ENCODE measurements around the gene UQCRC2.

Gene UQCRC2

DNA sequence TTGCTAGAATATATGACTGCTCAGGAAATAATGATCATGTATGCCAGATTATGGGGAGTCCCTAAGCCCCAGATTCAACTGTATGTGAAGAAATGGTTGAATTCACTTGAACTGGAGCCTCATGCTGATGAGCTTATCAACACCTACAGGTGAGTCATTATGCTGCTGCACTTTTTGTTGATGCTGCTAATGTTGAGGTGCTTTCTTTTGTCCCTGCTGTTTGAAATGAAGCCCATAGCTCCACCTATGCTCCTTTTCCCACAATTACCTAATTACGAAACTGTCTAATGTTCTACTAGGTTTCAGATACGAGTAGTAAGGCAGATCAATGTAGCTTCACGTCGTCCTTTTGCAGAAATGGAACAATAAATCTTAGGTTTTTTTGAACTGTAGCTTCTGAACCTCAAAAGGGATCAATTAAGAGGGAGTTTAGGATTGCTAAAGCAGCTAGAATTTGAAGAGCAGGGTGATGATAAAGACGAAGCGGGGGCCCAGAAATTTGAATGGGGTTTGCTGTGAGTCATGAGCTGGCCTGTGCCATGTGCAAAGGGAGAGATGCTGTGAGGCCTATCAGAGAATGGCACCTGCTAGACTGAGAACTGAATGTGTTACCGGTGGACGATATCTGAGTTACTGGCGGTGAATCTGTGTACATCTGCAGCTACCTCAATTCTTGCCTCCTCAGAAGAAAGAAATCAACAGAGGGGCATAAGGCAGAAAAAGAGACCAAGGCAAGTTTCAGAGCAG, 6.1 kb upstream of the UQCRC2 start:
- H3K79me2 ChIP-seq (ENCODE audit: insufficient read depth, low read length), result peaks cover 19% of the 10 kb centered on the region
- H3K4me2 ChIP-seq (ENCODE audit: insufficient read depth, low read length), result no peak overlapping the region
- peaks cover 19% of the 10 kb centered on the region for H3K4me1 ChIP-seq (ENCODE audit: insufficient read depth, low read length)
- no peaks in the 10 kb centered on the region for H3K9me3 ChIP-seq (ENCODE audit: insufficient read depth, low read length, severe bottlenecking)
- no peak overlapping the region for H3K27ac ChIP-seq (ENCODE audit: low read length)
- no peak overlapping the region for H2AFZ ChIP-seq (ENCODE audit: low read depth, low read length)
- H3K4me3 ChIP-seq (ENCODE audit: low read depth in 1 of 2, low read length in 2 of 2), result no peak overlapping the region
- TF ChIP-seq, protein P1, sequence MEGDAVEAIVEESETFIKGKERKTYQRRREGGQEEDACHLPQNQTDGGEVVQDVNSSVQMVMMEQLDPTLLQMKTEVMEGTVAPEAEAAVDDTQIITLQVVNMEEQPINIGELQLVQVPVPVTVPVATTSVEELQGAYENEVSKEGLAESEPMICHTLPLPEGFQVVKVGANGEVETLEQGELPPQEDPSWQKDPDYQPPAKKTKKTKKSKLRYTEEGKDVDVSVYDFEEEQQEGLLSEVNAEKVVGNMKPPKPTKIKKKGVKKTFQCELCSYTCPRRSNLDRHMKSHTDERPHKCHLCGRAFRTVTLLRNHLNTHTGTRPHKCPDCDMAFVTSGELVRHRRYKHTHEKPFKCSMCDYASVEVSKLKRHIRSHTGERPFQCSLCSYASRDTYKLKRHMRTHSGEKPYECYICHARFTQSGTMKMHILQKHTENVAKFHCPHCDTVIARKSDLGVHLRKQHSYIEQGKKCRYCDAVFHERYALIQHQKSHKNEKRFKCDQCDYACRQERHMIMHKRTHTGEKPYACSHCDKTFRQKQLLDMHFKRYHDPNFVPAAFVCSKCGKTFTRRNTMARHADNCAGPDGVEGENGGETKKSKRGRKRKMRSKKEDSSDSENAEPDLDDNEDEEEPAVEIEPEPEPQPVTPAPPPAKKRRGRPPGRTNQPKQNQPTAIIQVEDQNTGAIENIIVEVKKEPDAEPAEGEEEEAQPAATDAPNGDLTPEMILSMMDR (IDR thresholded peaks at IDR 0.05; ENCODE audit: borderline replicate concordance, extremely low read depth, low read length, poor library complexity, severe bottlenecking), result no peak
- TF ChIP-seq EZH2 (IDR thresholded peaks at IDR 0.05; ENCODE audit: borderline replicate concordance, low read depth, low read length, severe bottlenecking), result no peak
- ATAC-seq (ENCODE audit: insufficient read depth, low read depth), result no peak
- DNase-seq, result no peak
- H3K36me3 ChIP-seq (ENCODE audit: insufficient read depth, low read length), result 0 out of 2 replicates have a peak, but pooled peaks cover 7% of the 10 kb centered on the region
- no peaks in the 10 kb centered on the region for H3K27me3 ChIP-seq (ENCODE audit: insufficient read depth, low read length, poor library complexity)
- H3K9ac ChIP-seq (ENCODE audit: low read depth, low read length), result no peak overlapping the region
- peaks cover 11% of the 10 kb centered on the region for H4K20me1 ChIP-seq (ENCODE audit: insufficient read depth, low read length)

DNA sequence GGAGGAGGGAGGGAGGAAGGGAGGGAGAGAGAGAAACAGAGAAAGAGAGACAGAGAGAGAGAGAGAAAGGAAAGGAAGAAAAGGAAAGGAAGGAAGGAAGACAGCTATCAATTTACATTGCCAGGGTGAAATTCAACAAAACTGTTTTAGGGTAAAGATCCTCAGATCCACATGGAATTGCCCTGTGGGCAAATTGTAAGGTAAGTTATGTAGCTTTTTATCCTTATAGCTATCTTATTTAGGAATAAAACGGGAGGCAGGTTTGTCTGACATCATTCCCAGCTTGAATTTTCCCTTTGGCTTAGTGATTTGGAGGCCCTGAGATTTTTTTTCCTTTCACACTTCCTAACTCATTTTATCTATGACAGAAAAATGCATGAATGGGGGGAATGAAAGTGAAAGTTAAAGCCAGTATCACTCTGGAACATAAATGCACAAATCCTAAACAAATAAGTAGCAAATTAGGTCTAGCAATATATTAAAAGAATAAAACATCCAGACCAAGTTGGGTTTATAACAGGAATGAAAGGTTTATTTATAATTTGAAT, 3.4 kb upstream of the UQCRC2 start:
- Histone ChIP-seq H3K79me2 (ENCODE audit: insufficient read depth, low read length) (peaks cover 43% of the 10 kb centered on the region), H4K20me1 (ENCODE audit: insufficient read depth, low read length) (peaks cover 14% of the 10 kb centered on the region), H3K4me3 (ENCODE audit: low read depth in 1 of 2, low read length in 2 of 2) (no peak overlapping the region), H2AFZ (ENCODE audit: low read depth, low read length) (no peak overlapping the region), H3K27ac (ENCODE audit: low read length) (no peak overlapping the region), H3K4me1 (ENCODE audit: insufficient read depth, low read length) (peaks cover 30% of the 10 kb centered on the region), H3K36me3 (ENCODE audit: insufficient read depth, low read length) (peaks cover 7% of the 10 kb centered on the region; the same call in 1 of the 2 replicates), H3K27me3 (ENCODE audit: insufficient read depth, low read length, poor library complexity) (no peaks in the 10 kb centered on the region), H3K4me2 (ENCODE audit: insufficient read depth, low read length) (no peak overlapping the region), H3K9me3 (ENCODE audit: insufficient read depth, low read length, severe bottlenecking) (no peaks in the 10 kb centered on the region), H3K9ac (ENCODE audit: low read depth, low read length) (no peak overlapping the region)
- TF ChIP-seq EZH2 (IDR thresholded peaks at IDR 0.05; ENCODE audit: borderline replicate concordance, low read depth, low read length, severe bottlenecking), result no peak
- TF ChIP-seq, protein P1 (IDR thresholded peaks at IDR 0.05; ENCODE audit: borderline replicate concordance, extremely low read depth, low read length, poor library complexity, severe bottlenecking), result no peak
- no peak for DNase-seq
- no peak for ATAC-seq (ENCODE audit: insufficient read depth, low read depth)

DNA sequence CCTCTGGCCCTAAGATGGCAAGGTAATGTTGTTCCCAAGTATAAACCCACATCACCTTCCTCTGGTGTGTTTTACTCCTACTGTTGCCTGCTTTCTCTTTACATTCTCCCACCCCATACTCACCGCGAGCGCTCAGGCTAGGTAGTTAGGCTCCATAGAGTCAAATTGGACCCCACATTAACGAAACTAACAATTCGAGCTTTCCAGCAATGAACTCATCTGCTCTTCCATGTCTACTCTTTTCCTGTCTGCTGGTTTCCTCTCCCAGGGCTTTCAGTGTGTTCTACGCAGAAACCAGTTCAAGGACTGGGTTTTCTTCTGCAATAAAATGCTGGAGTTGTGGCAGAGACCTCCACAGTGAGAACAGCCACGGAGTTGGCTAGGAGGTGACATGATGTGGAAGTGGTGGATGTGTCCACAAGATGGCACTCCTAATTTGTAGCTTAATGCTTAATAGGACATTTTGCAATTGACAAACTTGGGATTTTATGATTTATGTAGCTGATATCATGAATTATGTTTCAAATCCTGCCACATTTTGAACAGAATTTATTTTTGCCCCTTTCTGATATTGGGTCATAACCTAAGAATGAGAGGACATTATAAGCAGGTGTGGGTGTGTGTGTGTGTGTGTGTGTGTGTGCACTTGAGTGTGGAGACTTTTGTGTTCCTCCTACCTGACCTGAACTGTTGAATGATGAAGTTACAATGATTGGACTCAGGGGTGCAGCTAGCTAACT, 2.2 kb upstream of the UQCRC2 start:
- no peak for TF ChIP-seq EZH2 (IDR thresholded peaks at IDR 0.05; ENCODE audit: borderline replicate concordance, low read depth, low read length, severe bottlenecking)
- TF ChIP-seq, protein P1 (IDR thresholded peaks at IDR 0.05; ENCODE audit: borderline replicate concordance, extremely low read depth, low read length, poor library complexity, severe bottlenecking), result peak; percentile 66
- ATAC-seq (ENCODE audit: insufficient read depth, low read depth) (no peak), DNase-seq (peak; percentile 19)
- Histone ChIP-seq H3K9me3 (ENCODE audit: insufficient read depth, low read length, severe bottlenecking) (no peaks in the 10 kb centered on the region), H2AFZ (ENCODE audit: low read depth, low read length) (no peak overlapping the region), H3K4me1 (ENCODE audit: insufficient read depth, low read length) (peaks cover 37% of the 10 kb centered on the region), H3K9ac (ENCODE audit: low read depth, low read length) (no peak overlapping the region), H3K79me2 (ENCODE audit: insufficient read depth, low read length) (peaks cover 55% of the 10 kb centered on the region), H3K27me3 (ENCODE audit: insufficient read depth, low read length, poor library complexity) (no peaks in the 10 kb centered on the region), H3K4me3 (ENCODE audit: low read depth in 1 of 2, low read length in 2 of 2) (0 out of 4 replicates have a peak overlapping the region, but pooled peaks of 1 of the 2 experiments have one; percentile 83), H4K20me1 (ENCODE audit: insufficient read depth, low read length) (peaks cover 18% of the 10 kb centered on the region), H3K27ac (ENCODE audit: low read length) (no peak overlapping the region), H3K4me2 (ENCODE audit: insufficient read depth, low read length) (peak overlapping the region; percentile 83), H3K36me3 (ENCODE audit: insufficient read depth, low read length) (peaks cover 12% of the 10 kb centered on the region)
